Suprapubic skin (tissue), 3 donors: ENCODE results near the gene SOX12.

Source experiments
- POLR2A ChIP-seq, 2 donors: fragments of 450-650 bp; IDR thresholded peaks; one replicate each; pipeline ENCODE4 v1.6.1; 2017; ENCODE audit warnings: antibody characterized with exemption in 2 of 2, mild to moderate bottlenecking in 2 of 2, moderate library complexity in 2 of 2
- TF ChIP-seq, protein P1 (sequence below), 2 donors: fragments of 200-600 bp in 1 of 2; fragments of 450-650 bp in 1 of 2; sonication (generic) in 1 of 2; IDR thresholded peaks; one replicate each; pipeline ENCODE4 v1.5.1; 2016 to 2019; ENCODE audit warnings: antibody characterized with exemption in 2 of 2, mild to moderate bottlenecking in 1 of 2, moderate library complexity in 1 of 2

DNA sequence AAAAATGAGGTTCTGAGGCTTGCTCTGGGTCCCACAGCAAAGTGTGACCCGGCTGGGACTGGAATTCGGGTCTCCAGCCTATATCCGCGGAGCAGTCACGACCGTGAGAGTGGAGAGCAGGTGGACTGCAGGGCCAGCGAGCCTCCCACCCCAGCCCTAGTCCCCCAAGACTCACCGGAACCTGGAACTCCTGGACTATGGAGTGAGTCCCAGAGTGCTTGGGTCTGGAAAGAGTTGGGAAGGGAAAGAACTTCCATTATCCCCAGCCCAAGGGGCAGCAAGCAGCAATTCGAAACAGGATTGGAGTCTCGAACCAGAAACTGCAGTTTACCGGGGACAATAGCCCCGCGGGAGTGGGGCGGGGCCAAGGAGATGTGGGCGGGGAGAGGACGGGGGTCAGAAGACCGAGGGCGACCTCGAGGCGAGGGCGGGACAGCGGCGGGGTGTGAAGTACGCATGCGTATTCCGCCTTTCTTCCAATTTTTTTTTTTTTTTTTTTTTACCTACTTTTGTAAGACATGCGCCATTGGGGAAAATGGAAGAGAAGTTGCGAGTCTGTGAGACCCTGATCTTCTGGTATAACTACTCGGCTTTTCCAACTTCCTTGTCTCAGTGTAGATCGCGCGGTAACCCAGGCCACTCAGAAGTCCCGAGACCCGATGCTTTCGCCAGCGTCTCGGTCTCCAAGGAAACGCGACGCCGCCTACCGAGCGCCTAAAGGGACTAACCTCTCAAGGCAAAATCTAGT, 35.1 kb upstream of the SOX12 start, which contains the start of gene C20orf96:
- TF ChIP-seq, protein P1, sequence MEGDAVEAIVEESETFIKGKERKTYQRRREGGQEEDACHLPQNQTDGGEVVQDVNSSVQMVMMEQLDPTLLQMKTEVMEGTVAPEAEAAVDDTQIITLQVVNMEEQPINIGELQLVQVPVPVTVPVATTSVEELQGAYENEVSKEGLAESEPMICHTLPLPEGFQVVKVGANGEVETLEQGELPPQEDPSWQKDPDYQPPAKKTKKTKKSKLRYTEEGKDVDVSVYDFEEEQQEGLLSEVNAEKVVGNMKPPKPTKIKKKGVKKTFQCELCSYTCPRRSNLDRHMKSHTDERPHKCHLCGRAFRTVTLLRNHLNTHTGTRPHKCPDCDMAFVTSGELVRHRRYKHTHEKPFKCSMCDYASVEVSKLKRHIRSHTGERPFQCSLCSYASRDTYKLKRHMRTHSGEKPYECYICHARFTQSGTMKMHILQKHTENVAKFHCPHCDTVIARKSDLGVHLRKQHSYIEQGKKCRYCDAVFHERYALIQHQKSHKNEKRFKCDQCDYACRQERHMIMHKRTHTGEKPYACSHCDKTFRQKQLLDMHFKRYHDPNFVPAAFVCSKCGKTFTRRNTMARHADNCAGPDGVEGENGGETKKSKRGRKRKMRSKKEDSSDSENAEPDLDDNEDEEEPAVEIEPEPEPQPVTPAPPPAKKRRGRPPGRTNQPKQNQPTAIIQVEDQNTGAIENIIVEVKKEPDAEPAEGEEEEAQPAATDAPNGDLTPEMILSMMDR (IDR thresholded peaks at IDR 0.05) = peak in 1 of 2 donors; percentile 31
- no peak for TF ChIP-seq POLR2A (IDR thresholded peaks at IDR 0.05)
